CD4-positive, alpha-beta T cell treated with Interleukin-15 for 1 hour (primary cell): ENCODE results near the gene UNC93A.
"Not testable (repeated sequence)": the region's sequence is repeated elsewhere in the genome, so short reads cannot be mapped to it uniquely, and the experiment has no call there.

Experiments used
- DNase-seq: peaks from one replicate; pipeline ENCODE4 v3.0.0-alpha.2; 2020

Gene UNC93A

DNA sequence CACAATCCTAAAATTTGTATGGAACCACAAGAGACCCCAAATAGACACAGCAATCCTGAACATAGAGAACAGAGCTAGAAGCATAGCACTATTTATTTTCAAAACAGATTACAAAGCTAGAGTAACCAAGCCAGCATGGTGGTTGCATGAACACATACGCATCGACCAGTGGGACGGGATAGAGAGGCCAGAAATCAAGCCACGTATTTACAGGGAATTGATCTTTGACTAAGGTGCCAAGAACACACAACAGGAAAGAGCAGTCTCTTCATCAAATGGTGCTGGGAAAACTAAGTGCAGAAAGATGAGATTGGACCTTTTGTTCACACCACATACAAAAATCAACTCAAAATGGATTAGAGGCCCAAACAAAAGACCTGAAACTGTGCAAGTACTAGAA lies 54.8 kb downstream of the UNC93A start:
- no peak for DNase-seq

DNA sequence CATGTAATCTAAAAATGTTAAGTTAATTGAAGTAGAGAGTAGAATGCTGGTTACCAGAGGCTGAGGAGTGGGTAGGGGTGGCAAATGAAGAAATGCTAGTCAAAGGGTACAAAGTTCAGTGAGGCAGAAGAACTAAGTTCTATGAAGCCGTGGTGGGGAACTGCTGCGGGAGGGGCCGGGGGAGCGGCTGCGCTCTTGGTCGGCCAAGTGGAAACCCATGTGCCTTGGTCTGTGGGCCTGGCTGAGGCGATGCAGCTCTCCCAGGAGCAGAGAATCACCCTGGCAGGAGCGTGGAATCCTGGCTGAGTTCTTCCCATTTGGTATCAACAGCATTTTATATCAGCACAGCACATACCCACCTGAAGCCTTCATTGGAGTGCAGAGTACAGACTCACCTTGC lies 56.1 kb downstream of the UNC93A start:
- DNase-seq, result no peak

DNA sequence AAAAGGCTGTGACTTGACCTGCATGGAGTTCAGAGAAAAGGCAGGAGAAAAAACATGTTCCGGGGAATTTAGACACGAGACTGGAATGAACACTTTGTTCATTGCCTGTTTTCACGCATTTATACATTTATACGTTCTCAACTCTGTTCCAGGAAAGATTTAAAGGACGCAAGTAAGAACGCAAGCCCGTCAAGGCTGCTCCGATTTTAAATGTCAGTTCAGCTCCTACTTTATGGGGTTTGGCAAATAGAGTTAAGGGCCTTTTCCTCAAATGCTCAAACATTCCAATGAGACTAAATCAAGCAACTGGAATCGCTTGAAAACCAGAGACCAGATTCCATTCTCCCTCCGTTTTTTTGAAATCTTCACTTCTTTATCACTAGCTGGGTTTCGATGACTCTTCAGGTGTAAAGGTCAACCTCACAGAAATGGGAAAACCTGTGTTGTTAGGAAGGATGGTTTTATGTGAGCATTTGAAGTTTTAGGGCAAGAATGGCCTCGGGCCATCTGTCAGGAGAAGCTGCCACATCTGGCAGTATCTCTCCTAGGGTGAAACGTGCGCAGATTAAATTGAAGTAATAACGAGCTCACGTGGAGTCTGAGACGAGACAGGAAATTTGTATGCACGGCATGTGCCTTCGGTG lies 58.6 kb downstream of the UNC93A start:
- no peak for DNase-seq

DNA sequence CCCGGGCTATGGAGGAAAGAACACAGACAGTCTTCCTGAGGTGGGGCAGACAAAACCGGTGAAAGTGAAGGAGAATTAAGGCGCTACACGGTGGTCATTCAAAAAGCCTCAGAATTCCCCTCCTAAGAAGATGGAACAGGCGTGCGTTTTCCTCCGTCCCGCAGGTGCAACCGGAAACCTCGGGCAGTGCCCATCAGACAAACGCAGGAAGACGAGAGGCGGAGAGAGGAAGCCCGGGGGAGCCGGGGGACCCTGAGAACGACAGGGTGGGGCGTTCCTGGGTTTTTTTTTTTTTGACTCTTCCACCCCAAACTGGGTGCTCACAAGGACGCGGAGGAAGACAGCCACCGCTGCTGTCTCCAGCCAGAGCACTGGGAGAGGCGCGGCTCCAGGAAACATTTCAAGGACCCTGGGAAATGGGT lies 59.2 kb downstream of the UNC93A start:
- DNase-seq, result no peak

DNA sequence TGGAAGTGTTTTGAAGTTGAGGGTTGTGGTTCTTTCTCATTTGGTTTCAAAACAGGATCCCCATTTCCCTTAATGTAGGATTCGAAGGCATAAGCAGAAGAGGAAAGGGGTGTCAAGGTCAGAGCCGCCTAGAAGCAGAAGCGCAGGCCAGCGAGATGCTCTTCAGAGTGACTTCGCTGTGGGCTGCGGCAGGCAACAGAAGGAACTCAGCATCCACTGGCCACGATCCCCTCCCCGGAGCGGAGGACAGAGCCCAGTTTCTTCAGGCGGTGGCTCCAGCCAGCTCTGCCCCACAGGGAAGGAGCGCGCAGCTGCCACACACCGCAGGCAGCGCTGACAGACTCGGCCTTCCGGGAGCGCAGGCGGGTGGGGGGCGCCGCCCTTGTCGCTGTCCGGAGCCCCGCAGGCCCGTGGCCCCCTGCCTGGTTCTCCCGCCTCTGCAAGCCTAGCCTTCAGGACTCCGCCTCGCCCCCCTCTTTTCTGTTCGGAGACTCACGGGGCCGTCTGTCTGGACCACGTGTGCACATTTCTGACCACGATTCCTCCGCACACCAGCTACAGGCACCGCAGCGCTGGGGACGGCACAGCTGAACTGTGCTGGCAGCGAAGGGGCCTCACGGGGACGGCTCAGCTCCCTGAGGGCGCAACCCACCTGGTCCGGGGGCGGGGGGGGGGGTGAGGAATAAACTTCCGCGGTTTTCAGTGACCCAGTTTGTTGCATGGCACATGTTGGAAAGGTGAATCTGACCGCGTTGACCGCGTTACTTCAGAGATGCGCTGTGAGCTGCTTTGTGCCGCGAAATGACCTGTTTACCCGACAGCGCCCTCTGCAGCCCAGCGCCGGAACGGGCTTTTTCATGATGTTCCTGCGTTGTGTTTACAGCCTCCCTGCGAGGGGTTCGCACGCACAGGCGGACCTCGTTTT lies 59.9 kb downstream of the UNC93A start:
- peak; percentile 71 for DNase-seq

DNA sequence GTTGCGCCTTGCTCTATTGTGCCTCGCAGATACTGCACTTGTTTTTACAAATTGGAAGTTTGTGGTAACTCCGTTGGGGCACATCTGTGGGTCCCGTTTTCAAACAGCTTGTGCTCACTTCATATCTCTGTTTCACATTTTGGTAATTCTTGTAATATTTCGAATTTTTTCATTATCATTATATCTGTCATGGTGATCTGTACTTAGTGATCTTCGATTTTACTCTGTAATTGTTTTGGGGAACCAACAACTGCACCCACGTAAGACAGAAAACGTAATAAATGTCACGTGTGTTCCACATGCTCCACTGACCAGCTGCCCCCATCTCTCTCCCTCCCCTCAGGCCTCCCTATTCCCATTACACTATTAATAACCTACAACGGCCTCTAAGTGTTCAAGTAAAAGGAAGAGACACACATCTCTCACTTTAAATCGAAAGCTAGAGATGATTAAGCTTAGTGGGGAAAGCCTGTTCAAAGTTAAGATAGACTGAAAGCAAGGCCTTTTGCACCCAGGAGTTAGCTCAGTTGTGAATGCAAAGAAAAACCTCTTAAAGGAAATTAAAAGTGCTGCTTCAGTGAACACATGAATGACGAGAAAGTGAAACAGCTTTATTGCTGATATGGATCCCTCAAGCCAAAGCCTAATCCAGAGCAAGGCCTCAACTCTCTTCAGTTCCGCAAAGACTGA lies 60.7 kb downstream of the UNC93A start:
- no peak for DNase-seq

DNA sequence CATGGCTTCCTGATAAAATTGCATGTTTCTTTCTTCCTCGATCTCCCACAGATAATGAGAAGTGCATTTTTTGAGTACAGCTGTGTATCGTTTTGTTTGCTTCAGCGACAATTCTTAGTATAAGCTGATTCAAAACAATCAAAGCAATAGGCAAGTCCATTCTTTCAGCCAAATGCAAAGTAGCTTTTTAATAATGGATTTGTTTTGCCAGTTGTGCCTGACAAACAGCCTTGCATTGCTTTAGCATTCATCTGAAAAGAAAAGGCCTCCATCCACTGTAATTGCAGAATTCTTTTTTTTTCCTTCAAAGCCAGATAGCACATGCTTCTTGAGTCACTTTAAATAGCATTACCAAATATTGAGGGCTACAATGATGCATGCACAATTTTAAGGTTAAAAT lies 65.8 kb downstream of the UNC93A start:
- no peak for DNase-seq

DNA sequence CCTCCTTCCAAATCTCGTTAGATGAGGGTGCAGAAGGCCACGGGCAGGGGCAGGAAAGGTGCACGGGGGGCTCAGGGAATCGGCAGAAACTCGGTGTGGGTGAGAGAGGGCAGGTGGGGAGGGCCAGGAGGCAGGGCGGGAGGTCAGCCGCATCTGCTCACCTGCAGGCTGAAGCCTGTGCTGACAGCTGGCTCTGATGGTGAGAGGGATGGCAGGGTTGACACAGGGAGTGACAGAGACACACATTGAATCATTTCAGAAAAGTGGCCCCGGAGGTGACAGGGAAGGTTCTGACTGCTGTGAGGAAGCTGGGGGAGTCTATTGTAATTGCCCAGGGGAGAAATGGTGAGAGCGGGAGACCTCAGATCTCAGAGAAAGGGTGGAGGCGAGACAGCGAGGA lies 67.3 kb downstream of the UNC93A start:
- not testable (repeated sequence) for DNase-seq

DNA sequence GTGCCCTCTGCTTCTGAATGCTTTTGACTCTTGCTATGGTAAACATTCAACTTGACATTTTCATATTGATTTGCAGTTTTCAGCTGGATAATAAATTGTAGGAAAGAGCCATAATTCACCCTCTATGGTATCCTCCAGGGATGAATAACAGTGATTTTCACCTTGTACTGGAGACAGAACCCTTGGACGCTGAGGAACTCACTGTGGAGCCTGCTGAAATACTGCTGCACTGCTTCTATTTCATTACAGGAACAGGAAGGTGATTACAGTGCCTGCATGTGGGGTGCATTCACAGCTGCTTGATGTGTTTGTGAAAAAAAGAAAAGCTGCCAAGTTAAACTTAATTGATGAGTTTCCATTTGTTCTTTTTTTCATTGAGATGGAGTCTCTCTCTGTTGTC lies 70.1 kb downstream of the UNC93A start:
- not testable (repeated sequence) for DNase-seq
